GM18951 (cell line): Measurements from ENCODE around the gene NME3.
A peak's percentile ranks its signal among the peaks of the same experiment; 100 is the strongest.

ENCODE experiments used
- POLR2A ChIP-seq: IDR thresholded peaks from 4 replicates; pipeline ENCODE4 v1.6.1; 2011; ENCODE audit warnings: mild to moderate bottlenecking; ENCODE audit not compliant: insufficient read length, insufficient read depth; ENCODE audit errors: extremely low read depth
- in situ Hi-C: fragments of 300-500 bp; cut with MboI; formaldehyde crosslinking; loops from one replicate; pipeline ENCODE4 v1.12.0; 2022; ENCODE audit warnings: low sequenced_read_pairs, mixed read lengths, inconsistent platforms; ENCODE audit not compliant: unreplicated experiment

NME3 gene

GRCh38 chr16:1790611-1791255, 19.4 kb upstream of the NME3 start:
- in situ Hi-C loops = no loop called here
- TF ChIP-seq POLR2A = no peak

- in situ Hi-C loops = no loop called here
- no peak for TF ChIP-seq POLR2A
Measured at GRCh38 chr16:1790261-1790610, 18.9 kb upstream of the NME3 start.

GRCh38 chr16:1789643-1790045, 18.3 kb upstream of the NME3 start:
- in situ Hi-C loops = no loop called here
- TF ChIP-seq POLR2A = no peak

- TF ChIP-seq POLR2A = no peak
- in situ Hi-C loops = no loop called here
Measured at GRCh38 chr16:1788708-1789100, 17.4 kb upstream of the NME3 start.

GRCh38 chr16:1788095-1788707, 16.9 kb upstream of the NME3 start:
- TF ChIP-seq POLR2A = no peak
- in situ Hi-C loops = no loop called here

- in situ Hi-C loops = no loop called here
- no peak for TF ChIP-seq POLR2A
Measured at GRCh38 chr16:1787322-1788094, 16.2 kb upstream of the NME3 start.

GRCh38 chr16:1787056-1787321, 15.6 kb upstream of the NME3 start:
- no peak for TF ChIP-seq POLR2A
- in situ Hi-C loops = no loop called here

- in situ Hi-C loops = no loop called here
- no peak for TF ChIP-seq POLR2A
Measured at GRCh38 chr16:1786242-1787055, 15.1 kb upstream of the NME3 start.

- TF ChIP-seq POLR2A = no peak
- in situ Hi-C loops = no loop called here
Measured at GRCh38 chr16:1785846-1786170, 14.5 kb upstream of the NME3 start.

GRCh38 chr16:1784977-1785845, 13.9 kb upstream of the NME3 start:
- no peak for TF ChIP-seq POLR2A
- in situ Hi-C loops = no loop called here

GRCh38 chr16:1782408-1783264, 11.3 kb upstream of the NME3 start, which contains the start of the genes NUBP2 and SPSB3:
Gene NUBP2, plus strand, starts transcription at chr16:1782960. Its CDS starts 61 bp downstream, at chr16:1783021.
Gene SPSB3, minus strand, starts transcription at chr16:1782571. Its CDS starts 1,088 bp downstream, at chr16:1781483.
- TF ChIP-seq POLR2A = peak; percentile 76
- in situ Hi-C loops = no loop called here

- peak; percentile 9 for TF ChIP-seq POLR2A
- in situ Hi-C loops = no loop called here
Measured at GRCh38 chr16:1781758-1782407, 10.5 kb upstream of the NME3 start.

- TF ChIP-seq POLR2A = no peak
- in situ Hi-C loops = no loop called here
Measured at GRCh38 chr16:1781254-1781653, 9.9 kb upstream of the NME3 start.
